ENCODE results near the gene CCL4. TPM values are rescaled to one million over a fixed set of nuclear protein-coding genes. Genes with fewer than 3 reads are reported as not detected.
"Not testable (repeated sequence)": the region's sequence is repeated elsewhere in the genome, so short reads cannot be mapped to it uniquely, and the experiment has no call there.

The CCL4 gene
- total RNA-seq (2014; rRNA removed; shearing (Covaris generic)): not detected in 2 replicates
- not detected in 2 replicates for polyA plus RNA-seq (2016; fragmentation: Nextera tagmentation; extraction: Ambion mirVana)
- long read RNA-seq: 0 reads

- not testable (repeated sequence) for H3F3A ChIP-seq (replicated peaks; ENCODE audit: low read depth); H2AFZ ChIP-seq; H3K27ac Mint-ChIP-seq; H3K4me1 Mint-ChIP-seq; H3K79me2 ChIP-seq (replicated peaks; ENCODE audit: insufficient read depth); H3K4me2 ChIP-seq; H3K27me3 Mint-ChIP-seq (ENCODE audit: insufficient read depth, low read depth, poor library complexity); H3K27me3 ChIP-seq (ENCODE audit: insufficient read depth); H3K4me3 Mint-ChIP-seq; H3K4me1 ChIP-seq (ENCODE audit: insufficient read depth); ATAC-seq; H3K36me3 Mint-ChIP-seq (ENCODE audit: low read depth); H3K27ac ChIP-seq (ENCODE audit: low read depth); H4K20me1 ChIP-seq (replicated peaks; ENCODE audit: insufficient read depth); H3K4me3 ChIP-seq; H3K36me3 ChIP-seq (ENCODE audit: insufficient read depth); H3K9me3 Mint-ChIP-seq; DNase-seq (ENCODE audit: low spot score); H3K9me2 ChIP-seq (ENCODE audit: insufficient read depth)
These were observed at the start of gene CCL4 for GRCh38 chr17:36103401-36103975. Gene CCL4, plus strand, starts transcription at chr17:36103827. Its CDS starts 79 bp downstream, at chr17:36103906.

- TF ChIP-seq POLR2AphosphoS5 (IDR thresholded peaks at IDR 0.05; ENCODE audit: low read depth): no peak
- TF ChIP-seq, protein P1, sequence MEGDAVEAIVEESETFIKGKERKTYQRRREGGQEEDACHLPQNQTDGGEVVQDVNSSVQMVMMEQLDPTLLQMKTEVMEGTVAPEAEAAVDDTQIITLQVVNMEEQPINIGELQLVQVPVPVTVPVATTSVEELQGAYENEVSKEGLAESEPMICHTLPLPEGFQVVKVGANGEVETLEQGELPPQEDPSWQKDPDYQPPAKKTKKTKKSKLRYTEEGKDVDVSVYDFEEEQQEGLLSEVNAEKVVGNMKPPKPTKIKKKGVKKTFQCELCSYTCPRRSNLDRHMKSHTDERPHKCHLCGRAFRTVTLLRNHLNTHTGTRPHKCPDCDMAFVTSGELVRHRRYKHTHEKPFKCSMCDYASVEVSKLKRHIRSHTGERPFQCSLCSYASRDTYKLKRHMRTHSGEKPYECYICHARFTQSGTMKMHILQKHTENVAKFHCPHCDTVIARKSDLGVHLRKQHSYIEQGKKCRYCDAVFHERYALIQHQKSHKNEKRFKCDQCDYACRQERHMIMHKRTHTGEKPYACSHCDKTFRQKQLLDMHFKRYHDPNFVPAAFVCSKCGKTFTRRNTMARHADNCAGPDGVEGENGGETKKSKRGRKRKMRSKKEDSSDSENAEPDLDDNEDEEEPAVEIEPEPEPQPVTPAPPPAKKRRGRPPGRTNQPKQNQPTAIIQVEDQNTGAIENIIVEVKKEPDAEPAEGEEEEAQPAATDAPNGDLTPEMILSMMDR (conservative IDR thresholded peaks at IDR 0.05; ENCODE audit: low read depth in 2 of 2): no peak
- no peak for TF ChIP-seq CREB1 (CRISPR knock-in tag; IDR thresholded peaks at IDR 0.05; ENCODE audit: low read depth)
- no peak for TF ChIP-seq REST (IDR thresholded peaks at IDR 0.05; ENCODE audit: unreplicated experiment)
- TF ChIP-seq ZNF114 (CRISPR knock-in tag; IDR thresholded peaks at IDR 0.05): no peak
- no peak for TF ChIP-seq ZNF462 (CRISPR knock-in tag; IDR thresholded peaks at IDR 0.05)
- TF ChIP-seq ZNF331 (CRISPR knock-in tag; IDR thresholded peaks at IDR 0.05; ENCODE audit: low read depth): no peak
- TF ChIP-seq STAT1 (IDR thresholded peaks at IDR 0.05; ENCODE audit: unreplicated experiment): no peak
- H3K9me3 Mint-ChIP-seq: peaks cover 11% of the 10 kb centered on the region
- no peaks in the 10 kb centered on the region for H3K36me3 Mint-ChIP-seq (ENCODE audit: low read depth)
- H3K27ac Mint-ChIP-seq: no peak overlapping the region
- no peaks in the 10 kb centered on the region for H4K20me1 ChIP-seq (replicated peaks; ENCODE audit: insufficient read depth)
- no peak for DNase-seq (ENCODE audit: low spot score)
- no peaks in the 10 kb centered on the region for H3K27me3 ChIP-seq (ENCODE audit: insufficient read depth)
- peaks cover 4% of the 10 kb centered on the region for H3K9me2 ChIP-seq (ENCODE audit: insufficient read depth)
- ATAC-seq: no peak
- no peaks in the 10 kb centered on the region for H3K4me1 Mint-ChIP-seq
- no peaks in the 10 kb centered on the region for H3K4me1 ChIP-seq (ENCODE audit: insufficient read depth)
- no peak overlapping the region for H3K27ac ChIP-seq (ENCODE audit: low read depth)
- no peak overlapping the region for H3K4me3 ChIP-seq
- no peak overlapping the region for H3K4me3 Mint-ChIP-seq
- H3K27me3 Mint-ChIP-seq (ENCODE audit: insufficient read depth, low read depth, poor library complexity): peaks cover 2% of the 10 kb centered on the region
- H2AFZ ChIP-seq: no peak overlapping the region
- H3K79me2 ChIP-seq (replicated peaks; ENCODE audit: insufficient read depth): no peaks in the 10 kb centered on the region
- H3F3A ChIP-seq (replicated peaks; ENCODE audit: low read depth): no peaks in the 10 kb centered on the region
- H3K4me2 ChIP-seq: no peak overlapping the region
- H3K36me3 ChIP-seq (ENCODE audit: insufficient read depth): 0 out of 2 replicates have a peak, but pooled peaks cover 3% of the 10 kb centered on the region
These were observed 48.5 kb upstream of the CCL4 start for GRCh38 chr17:36055171-36055570.
